ENCODE measurements around the gene RYR3.

The RYR3 gene

GRCh38 chr15:33636234-33636633 is 325.5 kb downstream of the RYR3 start:
- no peak for TF ChIP-seq CTCF (IDR thresholded peaks at IDR 0.05)
- no peak for TF ChIP-seq ZFX (IDR thresholded peaks at IDR 0.05; ENCODE audit: borderline replicate concordance)
- H3K27ac ChIP-seq: no peak overlapping the region

GRCh38 chr15:33636958-33637357 is 326.2 kb downstream of the RYR3 start:
- no peak overlapping the region for H3K27ac ChIP-seq
- TF ChIP-seq CTCF (IDR thresholded peaks at IDR 0.05) (no peak), ZFX (IDR thresholded peaks at IDR 0.05; ENCODE audit: borderline replicate concordance) (no peak)

GRCh38 chr15:33638453-33638852 is 327.7 kb downstream of the RYR3 start:
- H3K27ac ChIP-seq: no peak overlapping the region
- TF ChIP-seq CTCF (IDR thresholded peaks at IDR 0.05) (no peak), ZFX (IDR thresholded peaks at IDR 0.05; ENCODE audit: borderline replicate concordance) (no peak)

GRCh38 chr15:33639051-33639450 is 328.3 kb downstream of the RYR3 start:
- H3K27ac ChIP-seq: no peak overlapping the region
- TF ChIP-seq CTCF (IDR thresholded peaks at IDR 0.05): no peak
- TF ChIP-seq ZFX (IDR thresholded peaks at IDR 0.05; ENCODE audit: borderline replicate concordance): no peak

- TF ChIP-seq ZFX (IDR thresholded peaks at IDR 0.05; ENCODE audit: borderline replicate concordance) (no peak), CTCF (IDR thresholded peaks at IDR 0.05) (no peak)
- H3K27ac ChIP-seq: no peak overlapping the region
Measured at GRCh38 chr15:33639456-33639855, 328.7 kb downstream of the RYR3 start.

- TF ChIP-seq ZFX (IDR thresholded peaks at IDR 0.05; ENCODE audit: borderline replicate concordance) (no peak), CTCF (IDR thresholded peaks at IDR 0.05) (no peak)
- no peak overlapping the region for H3K27ac ChIP-seq
Measured at GRCh38 chr15:33639978-33640377, 329.2 kb downstream of the RYR3 start.

- no peak overlapping the region for H3K27ac ChIP-seq
- TF ChIP-seq CTCF (IDR thresholded peaks at IDR 0.05): no peak
- TF ChIP-seq ZFX (IDR thresholded peaks at IDR 0.05; ENCODE audit: borderline replicate concordance): no peak
Measured at GRCh38 chr15:33641069-33641468, 330.3 kb downstream of the RYR3 start.
